HG03575 (cell line): ENCODE data around the gene POU2F1.
"Not testable (repeated sequence)": the region's sequence is repeated elsewhere in the genome, so short reads cannot be mapped to it uniquely, and the experiment has no call there.

ENCODE experiments used
- ATAC-seq: cut with Tn5 transposase; IDR thresholded peaks from one replicate; pipeline ENCODE4 v1.9.1; 2021; ENCODE audit not compliant: unreplicated experiment, insufficient number of reproducible peaks, low FRiP score; ENCODE audit errors: extremely low read depth

Gene POU2F1

DNA sequence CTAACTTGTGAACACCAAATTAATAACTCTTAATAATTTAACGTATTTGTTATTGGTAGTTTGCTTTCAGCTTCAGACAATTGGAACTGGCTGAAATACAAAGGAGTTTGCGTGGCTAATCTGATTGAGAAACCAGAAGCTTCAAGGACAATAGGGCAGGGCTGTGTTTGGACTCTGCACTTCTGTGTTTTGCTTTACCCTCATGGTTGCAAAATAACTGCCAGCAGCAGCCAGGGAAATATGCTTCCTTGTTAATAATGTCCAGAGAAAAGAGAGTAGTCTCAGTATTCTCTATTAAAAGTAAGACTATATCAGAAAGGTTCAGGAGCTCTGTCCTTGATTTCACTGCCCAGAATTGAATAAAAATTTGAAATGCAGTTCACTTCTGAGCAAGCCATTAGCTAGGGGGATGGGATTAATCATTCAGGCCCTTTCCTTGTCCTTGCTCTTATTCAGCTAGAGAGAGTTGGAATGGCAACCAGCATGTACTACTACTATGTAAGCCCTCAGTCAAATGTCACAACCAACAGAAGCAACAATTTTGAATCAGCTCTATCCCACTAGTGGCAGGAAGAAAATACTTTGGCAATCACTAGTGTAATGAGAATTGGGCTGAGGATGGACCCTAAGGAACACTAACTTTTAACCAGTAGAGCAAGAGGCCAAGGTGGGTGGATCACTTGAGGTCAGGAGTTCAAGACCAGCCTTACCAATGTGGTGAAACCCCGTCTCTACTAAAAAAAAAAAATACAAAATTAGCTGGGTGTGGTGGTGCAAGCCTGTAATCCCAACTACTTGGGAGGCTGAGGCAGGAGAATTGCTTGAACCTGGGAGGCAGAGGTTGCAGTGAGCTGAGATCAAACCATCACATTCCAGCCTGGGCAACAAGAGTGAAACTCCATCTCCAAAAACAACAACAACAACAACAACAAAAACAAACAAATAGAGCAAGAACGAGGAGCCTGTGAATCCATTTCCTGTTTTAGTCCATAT, 76.8 kb downstream of the POU2F1 start:
- ATAC-seq: no peak

DNA sequence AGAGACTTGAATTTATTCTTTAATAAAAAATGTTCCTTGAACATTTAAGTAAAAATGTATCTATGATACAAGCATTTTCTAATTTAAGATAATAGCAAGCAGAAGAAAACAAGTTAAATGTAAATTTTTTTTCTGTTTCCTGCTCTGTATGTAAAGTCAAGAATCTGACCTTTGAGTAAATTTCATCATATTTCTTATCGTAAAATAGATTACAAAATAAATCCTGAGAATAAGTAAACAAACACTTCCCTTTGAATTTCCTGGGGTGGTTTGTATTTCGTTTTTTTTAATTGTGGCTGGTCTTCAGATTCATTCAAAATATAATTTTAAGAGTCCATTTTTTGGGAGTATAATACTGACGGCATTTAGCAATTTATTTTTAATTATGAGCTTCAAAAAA, 77.6 kb downstream of the POU2F1 start:
- no peak for ATAC-seq

DNA sequence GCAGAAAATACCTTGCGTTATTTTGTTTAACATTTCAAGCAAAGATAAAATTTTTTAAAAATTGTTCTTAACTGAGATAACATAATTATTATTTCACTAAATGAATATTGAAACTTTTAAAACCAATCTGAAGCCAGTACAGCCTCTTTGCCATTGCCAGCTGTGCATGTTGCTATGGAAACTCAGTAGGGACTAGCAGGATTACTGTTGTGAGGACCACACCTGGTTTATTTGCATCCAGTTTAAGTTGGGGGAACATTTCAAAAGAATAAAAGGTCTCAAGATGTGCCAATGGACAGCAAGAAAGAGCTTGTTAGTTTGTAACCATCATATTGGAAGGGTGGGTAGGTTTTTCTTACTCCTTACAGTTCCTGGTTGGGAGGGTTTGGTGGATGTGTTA, 80.7 kb downstream of the POU2F1 start:
- ATAC-seq: no peak

DNA sequence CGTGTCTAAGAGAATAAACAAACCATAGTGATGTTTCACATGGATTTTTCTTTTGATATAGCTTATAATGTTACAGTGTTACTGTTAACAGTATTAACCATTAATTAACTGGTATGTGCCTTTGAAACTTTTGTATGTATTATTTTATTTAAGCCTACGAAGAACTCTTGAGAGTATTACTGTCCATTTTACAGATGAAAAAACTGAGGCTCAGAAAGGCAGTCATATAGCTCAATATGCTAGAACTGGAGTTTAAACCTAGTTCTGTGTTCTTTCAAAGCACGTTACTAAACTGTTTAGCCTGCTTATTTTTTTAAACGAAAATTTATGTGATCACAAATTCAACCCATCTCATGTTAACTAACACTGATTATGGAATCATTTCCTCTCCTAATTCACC, 83.5 kb downstream of the POU2F1 start:
- ATAC-seq: no peak

DNA sequence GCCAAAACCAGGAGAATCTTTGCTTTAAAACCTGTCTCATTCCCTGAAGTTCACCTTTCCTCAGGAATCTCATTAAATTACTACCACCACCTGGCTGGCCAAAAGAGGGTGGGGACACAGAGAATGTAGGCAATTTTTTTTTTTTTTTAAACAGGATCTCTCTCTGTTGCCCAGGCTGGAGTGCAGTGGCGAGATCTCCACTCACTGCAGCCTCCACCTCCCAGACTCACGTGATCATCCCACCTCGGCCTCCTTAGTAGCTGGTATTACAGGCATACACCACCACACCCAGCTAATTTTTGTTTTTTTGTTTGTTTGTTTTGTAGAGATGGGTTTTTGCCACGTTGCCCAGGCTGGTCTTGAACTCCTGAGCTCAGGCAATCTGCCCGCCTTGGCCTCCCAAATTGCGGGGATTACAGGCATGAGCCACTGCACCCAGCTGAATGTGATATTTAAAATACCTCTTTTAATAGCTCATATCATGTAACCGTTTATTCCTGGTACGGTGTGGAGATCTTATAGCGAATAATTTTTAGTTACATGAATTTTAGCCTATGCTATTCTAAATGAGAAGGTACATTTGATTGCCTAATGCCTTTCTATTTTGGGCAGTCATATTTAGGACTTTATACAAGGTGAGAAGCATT, 84.5 kb downstream of the POU2F1 start:
- ATAC-seq: no peak

DNA sequence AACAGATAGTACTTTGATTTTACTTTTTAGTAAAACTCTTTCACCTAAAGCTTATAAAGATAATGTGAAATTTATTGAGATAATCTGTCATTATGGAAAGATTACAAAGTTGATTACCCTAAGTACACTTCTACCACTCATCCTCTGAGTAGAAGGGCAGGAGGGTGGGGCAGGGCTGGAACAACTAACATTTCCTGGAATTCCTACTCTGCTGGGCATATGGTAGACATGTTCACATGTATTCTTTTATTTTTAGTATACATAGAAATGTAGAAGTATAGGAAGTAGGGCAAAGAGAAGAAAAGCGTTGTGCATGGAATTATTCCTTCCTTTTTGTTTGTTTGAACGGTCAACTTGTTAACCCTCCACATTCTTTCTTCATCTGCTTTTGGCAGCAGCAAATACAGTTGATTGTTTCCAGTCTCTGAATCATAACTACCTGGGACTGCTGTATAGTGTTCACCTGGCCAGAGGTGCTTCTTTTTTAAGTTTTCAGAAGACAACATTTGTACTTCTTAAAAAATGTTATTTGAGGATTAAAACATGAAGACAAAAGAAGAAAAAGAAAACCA, 85.1 kb downstream of the POU2F1 start:
- ATAC-seq: no peak

DNA sequence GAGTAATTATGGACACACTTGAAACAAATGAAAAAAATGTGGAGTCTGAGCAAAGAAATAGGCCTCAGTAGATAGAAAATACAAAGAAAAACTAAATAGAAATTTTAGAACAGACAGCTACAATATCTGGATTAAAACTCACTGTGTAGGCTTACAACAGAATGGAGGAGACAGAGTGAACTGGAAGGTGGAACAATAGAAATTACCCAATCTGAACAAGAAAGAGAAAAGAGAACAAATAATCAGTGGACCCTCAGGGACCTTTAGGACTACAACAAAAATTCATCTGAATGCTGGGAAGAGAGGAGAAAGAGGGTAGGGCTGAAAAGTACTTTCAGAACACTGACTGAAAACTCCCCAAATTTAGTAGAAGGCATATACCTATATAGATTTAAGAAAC, 90.0 kb downstream of the POU2F1 start:
- no peak for ATAC-seq

DNA sequence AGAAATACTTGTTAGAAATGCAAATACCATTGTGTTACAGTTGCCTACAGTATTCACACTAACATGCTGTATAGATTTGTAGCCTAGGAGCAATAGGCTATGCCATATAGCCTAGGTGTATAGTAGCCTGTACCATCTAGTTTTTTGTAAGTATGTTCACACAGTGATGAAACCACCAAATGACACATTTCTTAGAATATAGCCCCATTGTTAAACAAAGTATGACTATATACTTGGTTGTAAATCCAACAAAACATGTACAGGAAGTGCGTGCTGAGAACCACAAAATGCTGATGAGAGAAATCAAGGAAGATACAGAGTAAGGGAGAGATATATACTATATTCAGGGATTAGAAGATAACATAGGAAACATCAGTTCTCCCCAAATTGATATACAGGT, 92.2 kb downstream of the POU2F1 start:
- no peak for ATAC-seq

DNA sequence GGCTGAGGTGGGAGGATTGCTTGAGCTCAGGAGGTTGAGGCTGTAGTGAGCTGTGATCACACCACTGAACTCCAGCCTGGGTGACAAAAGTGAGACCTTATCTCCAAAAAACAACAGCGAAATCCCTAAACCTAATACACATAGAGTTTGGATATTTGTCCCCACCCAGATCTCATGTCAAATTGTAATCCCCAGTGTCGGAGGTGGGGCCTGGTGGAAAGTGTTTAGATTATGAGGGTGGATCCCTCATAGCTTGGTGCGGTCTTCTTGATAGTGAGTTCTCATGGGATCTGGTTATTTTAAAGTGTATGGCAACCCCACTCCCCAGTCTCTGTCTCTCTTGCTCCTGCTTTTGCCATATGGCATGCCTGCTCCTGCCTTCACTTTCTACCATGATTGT, 94.0 kb downstream of the POU2F1 start:
- ATAC-seq: no peak

DNA sequence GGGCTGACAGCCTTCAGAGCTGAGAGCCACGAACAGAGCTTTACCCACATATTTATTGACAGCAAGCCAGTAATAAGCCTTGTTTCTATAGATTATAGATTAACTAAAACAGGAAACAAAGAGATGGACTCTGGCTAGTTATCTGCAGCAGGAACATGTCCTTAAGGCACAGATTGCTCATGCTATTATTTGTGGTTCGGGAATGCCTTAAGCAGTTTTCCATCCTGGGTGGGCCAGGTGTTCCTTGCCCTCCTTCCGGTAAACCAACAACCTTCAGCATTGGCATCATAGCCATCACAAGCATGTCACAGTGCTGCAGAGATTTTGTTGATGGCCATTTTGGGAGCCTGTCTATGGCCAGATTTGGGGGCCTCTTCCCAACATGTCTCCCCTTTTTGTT, 96.8 kb downstream of the POU2F1 start:
- no peak for ATAC-seq

DNA sequence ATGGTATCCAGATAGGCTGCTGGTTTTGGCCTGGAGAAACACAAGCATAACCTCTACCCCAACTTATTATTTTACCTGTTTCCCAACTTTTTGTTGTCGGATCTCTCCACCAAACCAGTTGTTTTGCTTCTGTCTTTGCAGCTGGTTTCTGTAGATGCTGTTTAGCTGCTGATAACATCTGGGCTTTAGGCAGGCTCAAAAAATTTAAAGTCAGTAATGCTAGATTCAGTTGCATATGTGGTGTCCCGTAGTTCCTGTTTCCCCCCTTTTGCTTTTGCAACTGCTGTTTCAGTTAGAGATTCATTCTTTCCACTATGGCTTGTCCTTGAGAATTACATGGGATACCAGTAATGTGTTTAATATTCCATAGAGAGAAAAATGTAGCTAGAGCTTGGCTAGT, 98.5 kb downstream of the POU2F1 start:
- ATAC-seq: not testable (repeated sequence)

DNA sequence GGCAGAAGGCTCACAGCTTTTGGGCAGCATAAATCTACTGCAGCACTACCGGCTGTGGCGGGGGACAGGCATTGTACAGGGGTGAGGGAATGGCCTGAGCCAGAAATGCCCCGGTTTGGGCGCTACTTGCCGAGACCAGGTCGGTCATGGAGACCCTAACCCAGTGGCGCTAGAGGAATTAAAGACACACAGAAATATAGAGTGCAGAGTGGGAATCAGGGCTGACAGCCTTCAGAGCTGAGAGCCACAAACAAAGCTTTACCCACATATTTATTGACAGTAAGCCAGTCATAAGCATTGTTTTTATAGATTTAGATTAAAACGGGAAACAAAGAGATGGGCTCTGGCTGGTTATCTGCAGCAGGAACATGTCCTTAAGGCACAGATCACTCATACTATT, 101.8 kb downstream of the POU2F1 start:
- no peak for ATAC-seq

DNA sequence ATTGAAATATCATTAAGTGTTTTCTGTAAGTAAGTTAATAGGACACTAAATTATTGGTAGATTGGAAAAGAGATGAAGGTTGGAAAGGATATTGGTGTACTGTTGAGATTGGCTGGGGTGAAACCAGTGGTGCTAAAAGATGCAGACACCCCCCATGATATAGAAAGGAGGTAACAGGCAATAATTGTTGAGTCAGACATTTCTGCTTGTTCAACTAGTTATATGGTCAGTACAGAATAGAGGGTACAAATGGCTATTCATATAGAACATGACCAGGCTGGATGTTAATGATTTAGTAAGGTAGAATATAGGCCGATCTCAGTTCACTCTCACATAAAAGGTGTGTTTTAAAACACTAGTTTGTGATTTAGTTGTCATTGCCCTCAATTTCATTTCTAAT, 104.5 kb downstream of the POU2F1 start:
- ATAC-seq: no peak

DNA sequence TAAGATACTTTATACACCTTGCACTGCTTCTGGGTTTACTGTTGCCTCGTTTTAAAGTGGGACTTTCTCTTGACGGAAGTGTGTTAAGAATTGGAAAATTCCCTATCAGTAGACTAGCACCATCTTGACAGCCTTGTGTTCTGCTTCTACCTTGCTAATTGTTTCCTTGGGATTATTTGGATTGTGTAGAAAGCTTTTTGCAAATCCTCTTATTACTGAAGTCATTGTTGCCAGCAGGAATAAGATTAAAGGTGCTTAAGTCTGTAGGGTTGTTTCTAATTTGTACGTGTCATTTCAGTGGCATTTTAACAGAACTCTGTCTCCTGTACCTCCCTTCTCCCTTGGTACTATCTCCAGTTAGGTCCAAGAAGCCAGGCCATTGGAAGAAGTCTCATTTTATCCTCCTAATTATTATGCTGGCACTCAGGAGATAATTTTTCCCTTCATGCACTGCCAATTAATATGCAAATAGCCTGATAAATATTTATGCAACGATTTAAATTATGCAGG, 107.7 kb downstream of the POU2F1 start:
- ATAC-seq: no peak

DNA sequence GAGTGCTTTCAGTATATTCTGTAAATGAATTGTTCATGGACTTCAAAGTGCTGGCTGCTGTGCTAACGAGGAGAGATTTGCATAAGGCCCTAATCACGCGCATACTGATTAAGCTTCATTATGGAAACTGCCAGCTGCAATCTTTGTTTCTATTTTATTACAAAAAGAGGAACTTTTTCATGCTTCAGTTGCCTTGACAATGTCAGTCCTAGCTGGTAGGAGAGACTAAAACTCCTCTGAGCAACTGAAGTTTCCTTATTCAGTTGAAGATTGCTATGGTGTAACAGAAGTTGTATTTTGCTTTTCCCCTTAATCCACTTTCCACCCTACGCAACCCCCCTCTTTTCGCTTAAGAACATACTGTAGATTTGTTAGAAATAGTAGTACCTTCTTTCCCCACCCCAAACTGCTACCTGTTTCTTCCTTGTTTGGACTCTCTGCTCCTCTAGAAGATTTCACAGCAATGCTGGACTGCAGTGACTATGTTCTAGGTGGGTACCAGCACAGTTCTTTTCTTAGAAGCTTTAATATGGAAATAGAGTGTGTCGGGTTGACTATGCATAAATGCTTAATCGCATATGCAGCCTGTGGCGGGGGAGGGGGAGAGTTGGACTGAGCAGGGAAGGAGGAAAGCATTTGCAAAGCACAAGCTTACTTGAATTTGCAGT, 108.3 kb downstream of the POU2F1 start:
- peak; percentile 51 for ATAC-seq

DNA sequence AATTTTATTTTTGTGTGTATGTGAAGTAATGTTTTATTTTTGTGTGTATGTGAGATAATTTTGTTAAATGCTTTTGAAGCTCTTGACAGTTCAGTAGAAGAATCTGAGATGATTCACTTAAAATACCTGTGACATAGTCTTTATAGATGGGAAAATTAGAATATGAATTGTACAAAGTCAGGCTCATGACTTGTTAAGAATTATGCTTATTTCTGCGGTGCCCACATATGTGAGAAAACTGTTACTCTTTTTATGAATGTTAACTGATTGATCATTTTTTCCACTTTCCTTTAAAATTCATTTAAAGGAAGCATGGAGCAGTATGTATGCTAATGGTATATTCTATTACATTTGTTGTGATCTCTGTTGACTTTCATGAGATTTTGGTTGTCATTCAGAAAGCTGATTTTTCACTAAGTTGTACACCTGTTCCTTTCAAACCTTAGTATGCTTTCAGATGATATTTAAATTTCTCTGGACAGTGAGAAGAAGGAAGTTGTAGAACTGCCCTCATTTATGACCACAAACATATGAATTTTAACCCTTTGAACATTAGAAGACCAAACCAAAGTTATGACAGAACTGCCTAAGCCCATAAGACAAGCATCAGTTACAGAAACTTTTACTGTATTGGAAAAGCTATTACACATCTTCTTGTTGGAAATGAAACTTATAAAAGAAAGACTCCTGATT, 110.1 kb downstream of the POU2F1 start:
- ATAC-seq: no peak

DNA sequence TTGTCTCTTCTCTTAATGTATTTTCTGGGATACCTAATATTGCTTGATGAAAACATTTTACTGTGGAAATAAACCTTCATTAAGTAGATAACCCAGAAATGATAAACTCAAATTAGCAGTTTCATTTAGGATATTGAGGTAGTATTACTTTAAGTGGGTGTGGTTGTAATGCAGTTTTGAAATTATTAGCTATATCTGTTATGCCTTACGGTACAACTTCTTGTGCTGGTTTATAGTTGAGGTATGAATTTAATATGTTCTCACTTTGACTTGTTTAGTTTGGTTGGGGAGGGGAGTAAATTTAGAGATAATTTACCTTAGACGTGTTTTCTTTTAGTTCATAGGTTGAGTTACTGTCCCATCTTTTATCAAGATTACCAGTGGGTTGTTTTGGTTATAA, 111.0 kb downstream of the POU2F1 start:
- ATAC-seq: no peak

DNA sequence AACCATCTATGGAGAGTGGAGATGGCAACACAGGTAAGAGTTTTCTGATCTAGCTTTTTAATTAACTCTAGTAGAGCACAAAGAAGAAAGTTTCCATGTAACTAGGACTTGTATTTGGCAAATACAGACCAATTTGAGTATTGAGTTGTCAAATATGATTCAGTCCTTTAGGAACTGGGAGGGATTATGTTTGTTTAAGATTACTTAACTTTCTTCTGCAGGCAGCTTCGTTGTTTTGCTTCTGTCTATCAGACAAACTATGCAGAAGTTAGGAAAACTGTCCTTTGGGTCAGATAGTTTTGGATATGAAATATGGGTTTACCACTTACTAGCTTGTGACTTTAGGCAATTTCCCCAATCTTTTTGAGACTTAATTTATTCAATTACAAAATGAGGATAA, 111.8 kb downstream of the POU2F1 start:
- no peak for ATAC-seq

DNA sequence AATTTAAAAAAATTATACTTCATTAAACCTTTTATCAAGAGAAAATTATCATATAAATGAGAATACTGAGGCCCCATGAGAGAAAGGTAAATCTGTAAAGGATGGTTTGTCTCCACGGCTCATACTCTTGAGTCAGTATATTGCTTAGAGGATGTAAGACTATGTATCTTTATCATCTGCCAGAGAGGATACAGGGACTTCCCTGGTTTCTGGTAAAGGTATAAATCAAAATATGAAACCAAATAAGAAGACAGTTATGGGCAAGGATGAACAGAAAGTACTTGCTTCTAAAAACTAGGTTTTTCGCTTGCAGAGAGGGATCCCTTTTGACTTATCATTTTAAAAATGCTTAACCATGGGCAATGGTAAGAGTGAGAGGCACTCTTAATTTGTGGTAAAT, 112.4 kb downstream of the POU2F1 start:
- ATAC-seq: no peak
